Sigmoid colon (tissue), 4 donors: ENCODE data around the gene NR3C2.

Experiments
- POLR2A ChIP-seq, 2 donors: fragments of 450-650 bp; IDR thresholded peaks; one replicate each; pipeline ENCODE4 v1.6.1; 2016; ENCODE audit warnings: antibody characterized with exemption in 2 of 2, mild to moderate bottlenecking in 2 of 2, moderate library complexity in 2 of 2
- POLR2AphosphoS5 ChIP-seq, 4 donors: sonication (generic); formaldehyde crosslinking; IDR thresholded peaks; one replicate each; pipeline ENCODE4 v1.6.1; 2017; ENCODE audit warnings: antibody characterized with exemption in 4 of 4
- TF ChIP-seq, protein P1 (sequence below), 4 experiments: fragments of 450-650 bp in 3 of 4; fragments of 200-600 bp in 1 of 4; IDR thresholded peaks; one replicate each; pipeline ENCODE4 v1.5.1; 2016 to 2019; ENCODE audit warnings: antibody characterized with exemption in 4 of 4, mild to moderate bottlenecking in 3 of 4, moderate library complexity in 2 of 4

DNA sequence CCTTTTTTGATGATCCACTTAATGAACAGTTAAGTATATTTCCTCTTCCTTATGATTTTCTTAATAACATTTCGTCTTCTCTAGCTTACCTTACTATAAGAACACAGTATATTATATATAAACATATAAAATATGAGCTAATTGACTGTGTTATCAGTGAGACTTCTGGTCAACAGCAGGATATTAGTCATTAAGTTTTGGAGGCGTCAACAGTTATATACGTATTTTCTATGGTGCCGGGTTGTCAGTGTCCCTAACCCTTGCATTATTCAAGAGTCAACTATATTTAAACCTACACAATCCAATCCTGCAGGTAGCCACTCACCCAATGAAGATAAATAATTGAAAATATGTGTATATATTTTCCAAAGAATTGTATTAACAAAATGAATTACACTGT lies 88.0 kb downstream of the NR3C2 start:
- TF ChIP-seq, protein P1, sequence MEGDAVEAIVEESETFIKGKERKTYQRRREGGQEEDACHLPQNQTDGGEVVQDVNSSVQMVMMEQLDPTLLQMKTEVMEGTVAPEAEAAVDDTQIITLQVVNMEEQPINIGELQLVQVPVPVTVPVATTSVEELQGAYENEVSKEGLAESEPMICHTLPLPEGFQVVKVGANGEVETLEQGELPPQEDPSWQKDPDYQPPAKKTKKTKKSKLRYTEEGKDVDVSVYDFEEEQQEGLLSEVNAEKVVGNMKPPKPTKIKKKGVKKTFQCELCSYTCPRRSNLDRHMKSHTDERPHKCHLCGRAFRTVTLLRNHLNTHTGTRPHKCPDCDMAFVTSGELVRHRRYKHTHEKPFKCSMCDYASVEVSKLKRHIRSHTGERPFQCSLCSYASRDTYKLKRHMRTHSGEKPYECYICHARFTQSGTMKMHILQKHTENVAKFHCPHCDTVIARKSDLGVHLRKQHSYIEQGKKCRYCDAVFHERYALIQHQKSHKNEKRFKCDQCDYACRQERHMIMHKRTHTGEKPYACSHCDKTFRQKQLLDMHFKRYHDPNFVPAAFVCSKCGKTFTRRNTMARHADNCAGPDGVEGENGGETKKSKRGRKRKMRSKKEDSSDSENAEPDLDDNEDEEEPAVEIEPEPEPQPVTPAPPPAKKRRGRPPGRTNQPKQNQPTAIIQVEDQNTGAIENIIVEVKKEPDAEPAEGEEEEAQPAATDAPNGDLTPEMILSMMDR (IDR thresholded peaks at IDR 0.05), result no peak
- no peak for TF ChIP-seq POLR2AphosphoS5 (IDR thresholded peaks at IDR 0.05)
- no peak for TF ChIP-seq POLR2A (IDR thresholded peaks at IDR 0.05)
